Measurements from ENCODE around the gene KRTAP12-4. TPM values are rescaled to one million over a fixed set of nuclear protein-coding genes. Genes with fewer than 3 reads are reported as not detected.

The KRTAP12-4 gene
- total RNA-seq, 2 donors from 2014 or later: not detected

DNA sequence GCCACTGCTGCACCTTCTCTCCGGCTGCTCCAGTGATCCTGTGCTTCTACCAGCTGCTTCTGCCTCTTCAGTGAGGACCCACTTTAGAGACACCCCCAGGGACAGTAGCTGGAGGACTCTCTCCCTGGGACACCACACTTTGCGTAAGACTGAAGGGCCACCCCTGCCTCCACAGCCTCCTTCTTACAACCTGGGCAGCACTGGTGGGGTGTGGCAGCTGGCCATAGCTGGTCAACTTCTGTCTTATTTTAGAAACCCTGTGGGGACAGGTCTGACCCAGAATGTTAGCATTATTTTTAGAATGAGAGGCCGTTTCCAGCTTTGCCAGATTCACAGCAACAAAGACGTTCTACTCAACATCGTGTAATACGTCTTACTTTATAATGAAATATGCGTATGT, 28.7 kb downstream of the KRTAP12-4 start:
- Mint-ChIP-seq H3K36me3 (peaks cover 39% of the 10 kb centered on the region), H3K9me3 (peaks cover 31% of the 10 kb centered on the region), H3K4me3 (no peak overlapping the region), H3K27ac (no peak overlapping the region), H3K4me1 (ENCODE audit: low read depth in 2 of 2) (peaks cover 22 to 29% of the 10 kb centered on the region in 2 donors), H3K27me3 (no peaks in the 10 kb centered on the region)
- DNase-seq (ENCODE audit: low spot score): no peak
- ATAC-seq: no peak

DNA sequence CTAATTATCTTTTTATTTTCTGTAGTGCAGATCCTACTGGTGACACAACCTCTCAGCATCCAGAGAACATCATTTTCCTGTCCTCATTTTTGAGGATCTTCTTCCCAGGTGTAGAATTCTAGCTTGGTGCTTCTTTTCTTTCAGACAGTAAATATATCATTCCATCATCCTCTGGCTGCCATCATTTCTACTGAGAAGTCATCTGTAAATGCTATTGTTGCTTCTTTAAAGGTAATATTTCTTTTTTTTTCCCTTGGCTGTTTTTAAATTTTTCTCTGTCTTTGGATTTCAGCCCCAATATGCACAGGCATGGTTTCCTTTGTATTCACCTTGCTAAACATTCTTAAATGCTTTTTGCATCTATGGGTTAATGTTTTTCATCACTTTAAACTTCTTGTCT, 30.9 kb downstream of the KRTAP12-4 start:
- no peak overlapping the region for H3K4me3 Mint-ChIP-seq
- ATAC-seq: no peak
- H3K36me3 Mint-ChIP-seq: peaks cover 47% of the 10 kb centered on the region
- no peak overlapping the region for H3K27ac Mint-ChIP-seq
- H3K4me1 Mint-ChIP-seq (ENCODE audit: low read depth in 2 of 2): peaks cover 24 to 29% of the 10 kb centered on the region in 2 donors
- peaks cover 34% of the 10 kb centered on the region for H3K9me3 Mint-ChIP-seq
- H3K27me3 Mint-ChIP-seq: no peaks in the 10 kb centered on the region
- no peak for DNase-seq (ENCODE audit: low spot score)

- Mint-ChIP-seq H3K27ac (peak overlapping the region; percentile 68 to 91), H3K4me1 (ENCODE audit: low read depth in 2 of 2) (peaks cover 17 to 29% of the 10 kb centered on the region in 2 donors), H3K36me3 (peaks cover 47% of the 10 kb centered on the region), H3K27me3 (no peaks in the 10 kb centered on the region), H3K4me3 (no peak overlapping the region), H3K9me3 (peaks cover 34% of the 10 kb centered on the region)
- ATAC-seq (no peak), DNase-seq (ENCODE audit: low spot score) (no peak)
These were observed 34.6 kb downstream of the KRTAP12-4 start for GRCh38 chr21:44619886-44620285.

DNA sequence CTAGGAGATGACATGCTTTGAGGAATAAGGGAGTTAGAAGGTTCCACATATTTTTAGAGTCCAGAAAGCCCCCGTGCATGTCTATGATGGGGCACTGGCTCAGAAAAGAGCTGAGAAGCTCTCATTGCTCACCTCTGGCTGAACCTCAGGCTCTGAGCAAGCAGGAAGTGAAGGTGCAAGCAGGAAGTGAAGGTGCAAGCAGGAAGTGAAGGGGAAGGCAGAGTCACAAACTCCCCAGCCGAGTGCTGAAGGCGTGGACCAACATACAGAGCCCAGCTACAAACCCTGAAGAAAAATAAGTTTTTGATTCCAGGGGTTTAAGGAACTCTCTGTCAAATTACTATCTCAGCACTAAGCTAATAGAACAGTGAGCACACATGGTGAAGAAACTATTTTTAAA, 35.5 kb downstream of the KRTAP12-4 start:
- Mint-ChIP-seq H3K4me3 (peak overlapping the region; percentile 67), H3K27me3 (no peaks in the 10 kb centered on the region), H3K27ac (peak overlapping the region; percentile 68 to 91), H3K4me1 (ENCODE audit: low read depth in 2 of 2) (peaks cover 17 to 29% of the 10 kb centered on the region in 2 donors), H3K9me3 (peaks cover 26% of the 10 kb centered on the region), H3K36me3 (peaks cover 37% of the 10 kb centered on the region)
- peak; percentile 71 for DNase-seq (ENCODE audit: low spot score)
- ATAC-seq: peak; percentile 91 to 92

- DNase-seq (ENCODE audit: low spot score) (no peak), ATAC-seq (no peak)
- Mint-ChIP-seq H3K27me3 (no peaks in the 10 kb centered on the region), H3K9me3 (peaks cover 22% of the 10 kb centered on the region), H3K36me3 (peaks cover 33% of the 10 kb centered on the region), H3K27ac (peak overlapping the region; percentile 68 to 91), H3K4me1 (ENCODE audit: low read depth in 2 of 2) (peaks cover 17 to 29% of the 10 kb centered on the region in 2 donors), H3K4me3 (peak overlapping the region; percentile 67)
These were observed 36.0 kb downstream of the KRTAP12-4 start for GRCh38 chr21:44618504-44618903.

GRCh38 chr21:44617071-44617501, 37.4 kb downstream of the KRTAP12-4 start:
- Mint-ChIP-seq H3K4me3 (no peak overlapping the region), H3K27me3 (peaks cover 0 to 2% of the 10 kb centered on the region in 2 donors), H3K9me3 (peaks cover 14% of the 10 kb centered on the region), H3K36me3 (peaks cover 21% of the 10 kb centered on the region), H3K4me1 (ENCODE audit: low read depth in 2 of 2) (peaks cover 17 to 33% of the 10 kb centered on the region in 2 donors), H3K27ac (peak overlapping the region in 1 of 2 donors; percentile 91)
- no peak for ATAC-seq
- no peak for DNase-seq (ENCODE audit: low spot score)

- Mint-ChIP-seq H3K27ac (peak overlapping the region in 1 of 2 donors; percentile 33), H3K27me3 (peaks cover 0 to 2% of the 10 kb centered on the region in 2 donors), H3K36me3 (peaks cover 21% of the 10 kb centered on the region), H3K9me3 (peaks cover 14% of the 10 kb centered on the region), H3K4me3 (no peak overlapping the region), H3K4me1 (ENCODE audit: low read depth in 2 of 2) (peaks cover 17 to 33% of the 10 kb centered on the region in 2 donors)
- ATAC-seq (no peak), DNase-seq (ENCODE audit: low spot score) (no peak)
These were observed 37.9 kb downstream of the KRTAP12-4 start for GRCh38 chr21:44616591-44616926.

- peaks cover 26% of the 10 kb centered on the region for H3K36me3 Mint-ChIP-seq
- peaks cover 17 to 33% of the 10 kb centered on the region in 2 donors for H3K4me1 Mint-ChIP-seq (ENCODE audit: low read depth in 2 of 2)
- no peak overlapping the region for H3K4me3 Mint-ChIP-seq
- no peak for DNase-seq (ENCODE audit: low spot score)
- no peak for ATAC-seq
- peaks cover 0 to 2% of the 10 kb centered on the region in 2 donors for H3K27me3 Mint-ChIP-seq
- H3K27ac Mint-ChIP-seq: peak overlapping the region in 1 of 2 donors; percentile 33
- peaks cover 18% of the 10 kb centered on the region for H3K9me3 Mint-ChIP-seq
These were observed 38.4 kb downstream of the KRTAP12-4 start for GRCh38 chr21:44615911-44616590.

DNA sequence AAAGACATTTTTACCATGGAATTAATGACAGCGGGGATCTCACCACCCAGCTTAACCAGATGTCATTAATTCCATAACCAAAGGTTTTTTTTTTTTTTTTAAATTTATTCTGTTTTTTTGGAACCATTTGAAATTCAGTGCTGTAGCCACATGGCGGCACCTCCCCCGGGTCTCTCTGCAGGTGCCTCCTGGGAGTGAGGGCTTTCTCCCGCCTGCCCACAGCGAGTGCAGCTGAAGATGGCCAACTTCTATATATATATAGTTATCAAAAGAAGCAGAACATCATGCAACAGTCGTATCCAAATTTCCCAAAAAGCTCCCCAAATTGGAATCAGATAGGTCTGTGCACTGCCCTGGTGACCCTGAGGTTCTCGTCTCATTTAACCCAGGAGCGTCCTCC, 39.0 kb downstream of the KRTAP12-4 start:
- DNase-seq (ENCODE audit: low spot score) (no peak), ATAC-seq (no peak)
- H3K4me3 Mint-ChIP-seq: no peak overlapping the region
- peaks cover 17 to 33% of the 10 kb centered on the region in 2 donors for H3K4me1 Mint-ChIP-seq (ENCODE audit: low read depth in 2 of 2)
- H3K27ac Mint-ChIP-seq: no peak overlapping the region
- peaks cover 0 to 2% of the 10 kb centered on the region in 2 donors for H3K27me3 Mint-ChIP-seq
- H3K9me3 Mint-ChIP-seq: peaks cover 17% of the 10 kb centered on the region
- peaks cover 24% of the 10 kb centered on the region for H3K36me3 Mint-ChIP-seq

DNA sequence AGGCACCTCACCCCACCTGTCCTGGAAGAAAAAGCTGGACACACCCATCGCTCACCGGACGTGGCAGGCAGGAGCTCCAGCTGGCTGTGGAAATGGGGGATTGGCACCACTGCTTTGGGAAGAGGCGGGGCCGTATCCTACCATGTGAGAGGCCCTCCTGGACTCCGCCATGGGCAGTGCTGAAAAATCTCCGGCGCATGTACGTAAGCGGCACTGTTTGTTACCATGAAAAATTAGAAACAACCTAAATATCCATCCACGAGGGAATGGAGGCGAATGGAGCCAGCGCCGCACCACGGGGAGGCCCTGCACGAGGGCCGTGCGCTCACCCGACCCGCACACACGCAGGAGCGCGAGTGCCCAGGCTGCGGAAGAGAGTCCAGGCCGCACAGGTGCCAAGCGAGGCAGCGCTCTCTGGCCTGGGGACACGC, 39.5 kb downstream of the KRTAP12-4 start:
- Mint-ChIP-seq H3K36me3 (peaks cover 20% of the 10 kb centered on the region), H3K4me3 (no peak overlapping the region), H3K27me3 (peaks cover 0 to 2% of the 10 kb centered on the region in 2 donors), H3K9me3 (peaks cover 15% of the 10 kb centered on the region), H3K27ac (no peak overlapping the region), H3K4me1 (ENCODE audit: low read depth in 2 of 2) (peaks cover 17 to 31% of the 10 kb centered on the region in 2 donors)
- DNase-seq (ENCODE audit: low spot score) (no peak), ATAC-seq (no peak)

- Mint-ChIP-seq H3K36me3 (peaks cover 20% of the 10 kb centered on the region), H3K4me1 (ENCODE audit: low read depth in 2 of 2) (peaks cover 10 to 24% of the 10 kb centered on the region in 2 donors), H3K27ac (no peak overlapping the region), H3K27me3 (peaks cover 0 to 5% of the 10 kb centered on the region in 2 donors), H3K9me3 (peaks cover 13% of the 10 kb centered on the region), H3K4me3 (no peak overlapping the region)
- ATAC-seq: no peak
- DNase-seq (ENCODE audit: low spot score): no peak
These were observed 40.3 kb downstream of the KRTAP12-4 start for GRCh38 chr21:44614161-44614631.

GRCh38 chr21:44613386-44614155, 40.9 kb downstream of the KRTAP12-4 start:
- Mint-ChIP-seq H3K27ac (no peak overlapping the region), H3K36me3 (peaks cover 22% of the 10 kb centered on the region), H3K27me3 (peaks cover 0 to 9% of the 10 kb centered on the region in 2 donors), H3K9me3 (peaks cover 17% of the 10 kb centered on the region), H3K4me1 (ENCODE audit: low read depth in 2 of 2) (peaks cover 4 to 18% of the 10 kb centered on the region in 2 donors), H3K4me3 (no peak overlapping the region)
- ATAC-seq (peak in 1 of 2 donors; percentile 32), DNase-seq (ENCODE audit: low spot score) (no peak)

DNA sequence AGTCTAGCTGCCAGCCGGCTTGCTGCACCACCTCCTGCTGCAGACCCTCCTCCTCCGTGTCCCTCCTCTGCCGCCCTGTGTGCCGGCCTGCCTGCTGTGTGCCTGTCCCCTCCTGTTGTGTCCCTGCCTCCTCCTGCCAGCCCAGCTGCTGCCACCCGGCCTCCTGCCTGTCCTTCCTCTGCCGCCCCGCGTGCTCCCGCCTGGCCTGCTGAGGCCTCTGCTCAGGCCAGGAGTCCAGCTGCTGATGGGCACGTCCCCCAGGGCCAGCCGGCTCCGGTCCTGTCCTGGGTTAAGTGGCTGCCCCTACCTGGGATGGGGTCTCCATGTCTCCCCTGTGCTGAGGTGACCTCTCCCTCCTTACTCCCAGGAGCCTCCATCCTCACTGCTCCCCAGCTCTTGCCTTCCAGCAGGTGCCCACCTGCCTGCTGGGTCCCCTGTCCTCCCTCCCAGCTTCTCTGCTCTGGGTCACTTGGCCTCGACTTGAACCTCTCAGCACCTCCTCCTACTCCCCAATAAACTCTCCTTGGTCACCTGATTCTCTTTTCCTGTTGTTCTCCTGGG, 41.7 kb downstream of the KRTAP12-4 start:
- Mint-ChIP-seq H3K9me3 (peaks cover 17% of the 10 kb centered on the region), H3K36me3 (peaks cover 22% of the 10 kb centered on the region), H3K4me3 (no peak overlapping the region), H3K27me3 (peaks cover under 1 to 10% of the 10 kb centered on the region in 2 donors), H3K27ac (no peak overlapping the region), H3K4me1 (ENCODE audit: low read depth in 2 of 2) (peaks cover 0 to 12% of the 10 kb centered on the region in 2 donors)
- ATAC-seq (no peak), DNase-seq (ENCODE audit: low spot score) (no peak)

Measured in natural killer cell treated with Interleukin-12 subunit alpha and Interleukin-12 subunit beta and Interleukin-15 and Interleukin-18, amount 100 ng/mL, for 72 hours (primary cell).